A375 (cell line): ENCODE results near the gene TMEM260. TPM values are rescaled to one million over a fixed set of nuclear protein-coding genes. Genes with fewer than 3 reads are reported as not detected.

Experiments used
- total RNA-seq: library from RNA; depleted of rRNA; stranded (reverse); fragments of >200 nt; shearing (Covaris generic); gene quantifications from 2 replicates; pipeline ENCODE4 v1.2.3, GENCODE V29; 2014; rRNA removed

Gene TMEM260
- total RNA-seq: 4.7 and 5.0 TPM in 2 replicates

DNA sequence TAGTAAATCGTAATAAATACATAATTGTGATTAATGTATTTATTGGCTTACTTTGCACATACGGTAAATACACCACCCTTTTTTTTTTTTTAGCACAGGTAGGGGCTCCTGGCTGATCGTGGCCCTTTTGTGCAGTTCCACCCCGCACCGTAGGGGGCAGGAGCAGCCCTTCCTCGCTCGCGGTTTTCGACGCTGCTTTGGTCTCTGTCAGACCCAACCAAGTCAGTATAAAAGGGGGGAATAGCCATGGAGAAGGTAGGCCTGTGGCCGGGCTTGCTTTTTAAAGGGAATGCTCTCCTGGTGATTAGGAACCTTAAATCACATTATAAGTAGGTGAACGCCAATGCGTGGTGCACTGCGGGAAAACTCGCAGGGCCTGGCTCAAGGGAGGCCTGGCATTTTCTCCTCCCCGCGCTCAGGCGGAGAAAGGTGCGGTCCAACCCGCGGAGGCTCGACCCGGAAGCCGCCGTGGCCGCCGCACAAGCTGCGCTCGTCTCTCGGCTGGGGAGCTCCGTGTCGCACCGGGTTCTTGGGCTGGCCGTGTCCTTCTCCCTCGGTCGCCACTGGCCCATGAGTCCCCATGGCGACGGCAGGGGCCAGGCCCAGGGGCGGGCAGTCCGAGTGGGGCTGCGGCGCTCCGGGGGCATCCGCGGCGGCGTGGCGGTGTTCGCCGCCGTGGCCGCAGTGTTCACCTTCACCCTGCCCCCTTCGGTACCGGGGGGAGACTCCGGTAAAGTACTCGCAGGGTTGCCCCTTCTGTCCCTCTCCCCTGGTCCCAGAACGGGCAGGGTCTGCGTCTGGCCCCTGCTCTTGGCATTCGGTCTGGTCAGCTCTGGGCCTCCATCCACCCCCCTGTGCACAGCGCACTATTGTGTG lies at the start of gene TMEM260:
Gene TMEM260 (plus strand): TSS at position 454 of the 876 bp plus-strand sequence. CDS start 117 bp downstream, at position 571.

Other genes starting within 250 kb of the TMEM260 start
- not detected in 2 replicates for gene OTX2, start 230.7 kb downstream of the TMEM260 start, total RNA-seq